Measurements from ENCODE around the gene EFNA1. TPM values are rescaled to one million over a fixed set of nuclear protein-coding genes. Genes with fewer than 3 reads are reported as not detected.

Gene EFNA1
- total and polyA plus RNA-seq, 2 of the 13 experiments (the other 11 are each of a cell fraction or from before 2014, with no cell fraction given), result 81.8 to 874 TPM

DNA sequence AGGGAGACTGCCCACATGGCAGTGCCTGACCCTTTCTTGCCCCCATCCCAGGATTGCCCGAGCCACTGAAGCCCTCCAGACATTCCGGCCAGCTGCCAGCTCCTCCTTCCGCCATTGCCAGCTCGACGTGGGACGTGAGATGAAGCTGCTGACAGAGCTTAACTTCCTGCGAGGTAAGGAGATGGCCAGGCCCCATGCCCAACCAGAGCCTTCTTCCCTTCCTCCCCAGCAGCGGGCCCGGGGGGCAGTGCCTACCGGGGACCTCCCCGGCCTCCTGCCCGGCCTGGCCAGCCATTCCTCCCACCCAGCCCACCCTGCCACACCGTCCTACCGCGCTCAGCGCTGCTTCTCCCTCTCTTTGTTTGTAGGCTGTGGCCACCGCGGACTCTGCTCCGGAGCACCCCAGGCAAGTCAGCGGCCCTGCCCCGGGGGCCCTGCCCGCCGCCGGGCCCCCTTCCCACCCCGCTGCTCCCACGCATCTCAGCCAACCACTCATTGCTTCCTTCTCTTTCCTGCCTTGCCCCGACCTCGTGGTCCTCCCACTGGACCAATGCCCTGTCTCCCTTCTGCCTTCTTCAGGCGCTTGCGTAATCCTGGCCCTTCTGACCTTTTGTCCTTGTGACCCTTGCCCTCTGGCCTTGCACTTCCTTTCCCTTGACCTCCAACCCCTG is 50.9 kb downstream of the EFNA1 start (continued):
- TF ChIP-seq RFX1 (IDR thresholded peaks at IDR 0.05), result no peak
- TF ChIP-seq ZNF263 (CRISPR knock-in tag; IDR thresholded peaks at IDR 0.05), result peak; percentile 54; the same call in 1 of the 2 replicates
- TF ChIP-seq TBL1XR1 (IDR thresholded peaks at IDR 0.05; ENCODE audit: borderline replicate concordance, low read length, partially characterized antibody), result no peak
- TF ChIP-seq GLI4 (CRISPR knock-in tag; IDR thresholded peaks at IDR 0.05; ENCODE audit: borderline replicate concordance), result no peak
- TF ChIP-seq, protein P1, sequence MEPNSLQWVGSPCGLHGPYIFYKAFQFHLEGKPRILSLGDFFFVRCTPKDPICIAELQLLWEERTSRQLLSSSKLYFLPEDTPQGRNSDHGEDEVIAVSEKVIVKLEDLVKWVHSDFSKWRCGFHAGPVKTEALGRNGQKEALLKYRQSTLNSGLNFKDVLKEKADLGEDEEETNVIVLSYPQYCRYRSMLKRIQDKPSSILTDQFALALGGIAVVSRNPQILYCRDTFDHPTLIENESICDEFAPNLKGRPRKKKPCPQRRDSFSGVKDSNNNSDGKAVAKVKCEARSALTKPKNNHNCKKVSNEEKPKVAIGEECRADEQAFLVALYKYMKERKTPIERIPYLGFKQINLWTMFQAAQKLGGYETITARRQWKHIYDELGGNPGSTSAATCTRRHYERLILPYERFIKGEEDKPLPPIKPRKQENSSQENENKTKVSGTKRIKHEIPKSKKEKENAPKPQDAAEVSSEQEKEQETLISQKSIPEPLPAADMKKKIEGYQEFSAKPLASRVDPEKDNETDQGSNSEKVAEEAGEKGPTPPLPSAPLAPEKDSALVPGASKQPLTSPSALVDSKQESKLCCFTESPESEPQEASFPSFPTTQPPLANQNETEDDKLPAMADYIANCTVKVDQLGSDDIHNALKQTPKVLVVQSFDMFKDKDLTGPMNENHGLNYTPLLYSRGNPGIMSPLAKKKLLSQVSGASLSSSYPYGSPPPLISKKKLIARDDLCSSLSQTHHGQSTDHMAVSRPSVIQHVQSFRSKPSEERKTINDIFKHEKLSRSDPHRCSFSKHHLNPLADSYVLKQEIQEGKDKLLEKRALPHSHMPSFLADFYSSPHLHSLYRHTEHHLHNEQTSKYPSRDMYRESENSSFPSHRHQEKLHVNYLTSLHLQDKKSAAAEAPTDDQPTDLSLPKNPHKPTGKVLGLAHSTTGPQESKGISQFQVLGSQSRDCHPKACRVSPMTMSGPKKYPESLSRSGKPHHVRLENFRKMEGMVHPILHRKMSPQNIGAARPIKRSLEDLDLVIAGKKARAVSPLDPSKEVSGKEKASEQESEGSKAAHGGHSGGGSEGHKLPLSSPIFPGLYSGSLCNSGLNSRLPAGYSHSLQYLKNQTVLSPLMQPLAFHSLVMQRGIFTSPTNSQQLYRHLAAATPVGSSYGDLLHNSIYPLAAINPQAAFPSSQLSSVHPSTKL (CRISPR knock-in tag; IDR thresholded peaks at IDR 0.05), result peak; percentile 41
- TF ChIP-seq ONECUT2 (CRISPR knock-in tag; IDR thresholded peaks at IDR 0.05), result no peak
- no peak for TF ChIP-seq BRD4 (CRISPR knock-in tag; IDR thresholded peaks at IDR 0.05)
- TF ChIP-seq CAMTA2 (CRISPR knock-in tag; IDR thresholded peaks at IDR 0.05; ENCODE audit: borderline replicate concordance), result no peak
- TF ChIP-seq GATAD1 (CRISPR knock-in tag; IDR thresholded peaks at IDR 0.05), result 0 out of 2 replicates have a peak, but pooled peaks have one; percentile 19
- no peak for TF ChIP-seq ZNF678 (CRISPR knock-in tag; IDR thresholded peaks at IDR 0.05)
- peak; percentile 89 for TF ChIP-seq HNF4A (CRISPR knock-in tag; IDR thresholded peaks at IDR 0.05)
- peak; percentile 47; the same call in 1 of the 2 replicates for TF ChIP-seq RFXAP (CRISPR knock-in tag; IDR thresholded peaks at IDR 0.05; ENCODE audit: borderline replicate concordance)
- no peak for TF ChIP-seq FOXP1 (IDR thresholded peaks at IDR 0.05)
- 0 out of 2 replicates have a peak, but pooled peaks have one; percentile 27 for TF ChIP-seq FOXP1 (CRISPR knock-in tag; IDR thresholded peaks at IDR 0.05)
- TF ChIP-seq BCL6 (CRISPR knock-in tag; IDR thresholded peaks at IDR 0.05), result no peak
- no peak for TF ChIP-seq PHB2 (IDR thresholded peaks at IDR 0.05; ENCODE audit: partially characterized antibody)
- TF ChIP-seq ELF1 (CRISPR knock-in tag; IDR thresholded peaks at IDR 0.05), result no peak
- TF ChIP-seq, protein P2, sequence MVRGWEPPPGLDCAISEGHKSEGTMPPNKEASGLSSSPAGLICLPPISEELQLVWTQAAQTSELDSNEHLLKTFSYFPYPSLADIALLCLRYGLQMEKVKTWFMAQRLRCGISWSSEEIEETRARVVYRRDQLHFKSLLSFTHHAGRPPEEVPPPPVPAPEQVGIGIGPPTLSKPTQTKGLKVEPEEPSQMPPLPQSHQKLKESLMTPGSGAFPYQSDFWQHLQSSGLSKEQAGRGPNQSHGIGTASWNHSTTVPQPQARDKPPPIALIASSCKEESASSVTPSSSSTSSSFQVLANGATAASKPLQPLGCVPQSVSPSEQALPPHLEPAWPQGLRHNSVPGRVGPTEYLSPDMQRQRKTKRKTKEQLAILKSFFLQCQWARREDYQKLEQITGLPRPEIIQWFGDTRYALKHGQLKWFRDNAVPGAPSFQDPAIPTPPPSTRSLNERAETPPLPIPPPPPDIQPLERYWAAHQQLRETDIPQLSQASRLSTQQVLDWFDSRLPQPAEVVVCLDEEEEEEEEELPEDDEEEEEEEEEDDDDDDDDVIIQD (CRISPR knock-in tag; IDR thresholded peaks at IDR 0.05; ENCODE audit: low read depth), result no peak
- no peak for TF ChIP-seq ZNF780A (CRISPR knock-in tag; IDR thresholded peaks at IDR 0.05)
- TF ChIP-seq, protein P3, sequence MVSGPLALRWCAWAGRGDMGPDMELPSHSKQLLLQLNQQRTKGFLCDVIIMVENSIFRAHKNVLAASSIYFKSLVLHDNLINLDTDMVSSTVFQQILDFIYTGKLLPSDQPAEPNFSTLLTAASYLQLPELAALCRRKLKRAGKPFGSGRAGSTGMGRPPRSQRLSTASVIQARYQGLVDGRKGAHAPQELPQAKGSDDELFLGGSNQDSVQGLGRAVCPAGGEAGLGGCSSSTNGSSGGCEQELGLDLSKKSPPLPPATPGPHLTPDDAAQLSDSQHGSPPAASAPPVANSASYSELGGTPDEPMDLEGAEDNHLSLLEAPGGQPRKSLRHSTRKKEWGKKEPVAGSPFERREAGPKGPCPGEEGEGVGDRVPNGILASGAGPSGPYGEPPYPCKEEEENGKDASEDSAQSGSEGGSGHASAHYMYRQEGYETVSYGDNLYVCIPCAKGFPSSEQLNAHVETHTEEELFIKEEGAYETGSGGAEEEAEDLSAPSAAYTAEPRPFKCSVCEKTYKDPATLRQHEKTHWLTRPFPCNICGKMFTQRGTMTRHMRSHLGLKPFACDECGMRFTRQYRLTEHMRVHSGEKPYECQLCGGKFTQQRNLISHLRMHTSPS (CRISPR knock-in tag; IDR thresholded peaks at IDR 0.05; ENCODE audit: low read depth), result no peak
- TF ChIP-seq, protein P4, sequence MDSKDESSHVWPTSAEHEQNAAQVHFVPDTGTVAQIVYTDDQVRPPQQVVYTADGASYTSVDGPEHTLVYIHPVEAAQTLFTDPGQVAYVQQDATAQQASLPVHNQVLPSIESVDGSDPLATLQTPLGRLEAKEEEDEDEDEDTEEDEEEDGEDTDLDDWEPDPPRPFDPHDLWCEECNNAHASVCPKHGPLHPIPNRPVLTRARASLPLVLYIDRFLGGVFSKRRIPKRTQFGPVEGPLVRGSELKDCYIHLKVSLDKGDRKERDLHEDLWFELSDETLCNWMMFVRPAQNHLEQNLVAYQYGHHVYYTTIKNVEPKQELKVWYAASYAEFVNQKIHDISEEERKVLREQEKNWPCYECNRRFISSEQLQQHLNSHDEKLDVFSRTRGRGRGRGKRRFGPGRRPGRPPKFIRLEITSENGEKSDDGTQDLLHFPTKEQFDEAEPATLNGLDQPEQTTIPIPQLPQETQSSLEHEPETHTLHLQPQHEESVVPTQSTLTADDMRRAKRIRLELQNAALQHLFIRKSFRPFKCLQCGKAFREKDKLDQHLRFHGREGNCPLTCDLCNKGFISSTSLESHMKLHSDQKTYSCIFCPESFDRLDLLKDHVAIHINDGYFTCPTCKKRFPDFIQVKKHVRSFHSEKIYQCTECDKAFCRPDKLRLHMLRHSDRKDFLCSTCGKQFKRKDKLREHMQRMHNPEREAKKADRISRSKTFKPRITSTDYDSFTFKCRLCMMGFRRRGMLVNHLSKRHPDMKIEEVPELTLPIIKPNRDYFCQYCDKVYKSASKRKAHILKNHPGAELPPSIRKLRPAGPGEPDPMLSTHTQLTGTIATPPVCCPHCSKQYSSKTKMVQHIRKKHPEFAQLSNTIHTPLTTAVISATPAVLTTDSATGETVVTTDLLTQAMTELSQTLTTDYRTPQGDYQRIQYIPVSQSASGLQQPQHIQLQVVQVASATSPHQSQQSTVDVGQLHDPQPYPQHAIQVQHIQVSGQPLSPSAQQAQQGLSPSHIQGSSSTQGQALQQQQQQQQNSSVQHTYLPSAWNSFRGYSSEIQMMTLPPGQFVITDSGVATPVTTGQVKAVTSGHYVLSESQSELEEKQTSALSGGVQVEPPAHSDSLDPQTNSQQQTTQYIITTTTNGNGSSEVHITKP (CRISPR knock-in tag; IDR thresholded peaks at IDR 0.05; ENCODE audit: low read depth), result no peak

Measured in HepG2 (cell line).